Hepatocyte (in vitro differentiated cells): Measurements from ENCODE around the gene SAFB2.

Experiments
- CTCF ChIP-seq: fragments of 200-600 bp; sonication (generic); IDR thresholded peaks from 2 replicates; pipeline ENCODE4 v1.5.1; 2016; ENCODE audit warnings: antibody characterized with exemption, mild to moderate bottlenecking; ENCODE audit not compliant: poor library complexity
- EZH2phosphoT487 ChIP-seq: fragments of 200-600 bp; sonication (generic); IDR thresholded peaks from one replicate; pipeline ENCODE4 v1.6.1; 2018; ENCODE audit warnings: antibody characterized with exemption, mild to moderate bottlenecking, low read depth, moderate library complexity; ENCODE audit not compliant: unreplicated experiment, severe bottlenecking

- TF ChIP-seq CTCF (no peak), EZH2phosphoT487 (no peak)
Measured at GRCh38 chr19:5592531-5593342, 29.8 kb downstream of the SAFB2 start.
